Endothelial cell of umbilical vein (primary cell): ENCODE measurements around the gene PDS5B. TPM values are rescaled to one million over a fixed set of nuclear protein-coding genes. Genes with fewer than 3 reads are reported as not detected.

Source experiments
- BruUV-seq: library from RNA; stranded (reverse); fragments of 400-500 nt; replicated peaks from 2 replicates; lab custom pipeline; 2021; lab: Mats Ljungman, UMichigan
- CTCF ChIA-PET: fragments of 300-600, 350-600 bp; sonication (Branson Sonifier 250); formaldehyde crosslinking; loops from one replicate; lab custom pipeline; 2021; ENCODE audit warnings: antibody characterized with exemption, inconsistent platforms; lab: Charles Lee
- POLR2A ChIA-PET: fragments of 300-600, 350-600 bp; sonication (Branson Sonifier 250); formaldehyde crosslinking; loops from one replicate; lab custom pipeline; 2021; ENCODE audit warnings: antibody characterized with exemption, inconsistent platforms; lab: Charles Lee
- DNase-seq: peaks from one replicate; pipeline ENCODE4 v3.0.0-alpha.2; 2011; ENCODE audit warnings: low read depth, low spot score
- FAIRE-seq: peaks from 2 replicates; lab custom pipeline; 2011; peaks lifted over from hg19 to GRCh38; lab: Jason Lieb, UNC
- H2AFZ ChIP-seq: 2 replicates; pipeline ENCODE4 v1.6.0; 2012; ENCODE audit warnings: low read depth, low read length, control low read depth, inconsistent platforms
- H3K27ac ChIP-seq: 2 replicates; pipeline ENCODE4 v1.5.1; 2011; ENCODE audit warnings: low read depth, mild to moderate bottlenecking, control low read depth, low read length, moderate library complexity; ENCODE audit not compliant: insufficient read depth
- H3K27me3 ChIP-seq, 2 experiments: 2 replicates each; pipeline versions ENCODE4 v1.6.0 to v1.6.1; 2011; ENCODE audit warnings: low read length in 2 of 2, mixed read lengths in 1 of 2; ENCODE audit not compliant: control insufficient read depth in 2 of 2, insufficient read depth in 2 of 2
- H3K36me3 ChIP-seq, 2 experiments: 2 replicates in 1 of 2; 3 replicates in 1 of 2; pipeline ENCODE4 v1.5.1; 2011; ENCODE audit warnings: low read length in 2 of 2, mild to moderate bottlenecking in 1 of 2, moderate library complexity in 1 of 2; ENCODE audit not compliant: control insufficient read depth in 2 of 2, insufficient read depth in 2 of 2; ENCODE audit errors: extremely low read depth in 1 of 2
- H3K4me1 ChIP-seq: 3 replicates; pipeline ENCODE4 v1.5.1; 2011; ENCODE audit warnings: mild to moderate bottlenecking, low read length; ENCODE audit not compliant: control insufficient read depth, insufficient read depth; ENCODE audit errors: extremely low read depth
- H3K4me2 ChIP-seq: 2 replicates; pipeline ENCODE4 v1.6.1; 2011; ENCODE audit warnings: low read length, control low read depth, mixed read lengths; ENCODE audit not compliant: insufficient read depth
- H3K4me3 ChIP-seq, 3 experiments: fragments of 200-600 bp in 1 of 3; sonication (generic), shearing (Covaris generic) in 1 of 3; replicated peaks in 1 of 3; 2 replicates each; pipeline ENCODE4 v1.5.1; 2011 to 2016; ENCODE audit warnings: control low read depth in 3 of 3, low read length in 3 of 3, mild to moderate bottlenecking in 2 of 3, inconsistent platforms in 1 of 3, low read depth in 1 of 3, moderate library complexity in 1 of 3; ENCODE audit not compliant: insufficient read depth in 1 of 3
- H3K79me2 ChIP-seq: 2 replicates; pipeline ENCODE4 v1.6.0; 2012; ENCODE audit warnings: low read length, inconsistent platforms; ENCODE audit not compliant: control insufficient read depth, insufficient read depth
- H3K9ac ChIP-seq: replicated peaks from 2 replicates; pipeline ENCODE3; 2011; ENCODE audit warnings: low read length, control low read depth; ENCODE audit not compliant: insufficient read depth; ENCODE audit errors: extremely low read depth
- H3K9me1 ChIP-seq: replicated peaks from 3 replicates; pipeline ENCODE4 v1.6.0; 2011; ENCODE audit warnings: mild to moderate bottlenecking, low read length; ENCODE audit not compliant: control insufficient read depth, insufficient read depth; ENCODE audit errors: extremely low read depth
- H3K9me3 ChIP-seq: replicated peaks from 2 replicates; pipeline ENCODE4 v1.5.1; 2012; ENCODE audit warnings: low read length, inconsistent platforms; ENCODE audit not compliant: control insufficient read depth, insufficient read depth
- H4K20me1 ChIP-seq: replicated peaks from 2 replicates; pipeline ENCODE3; 2011; ENCODE audit warnings: mild to moderate bottlenecking, low read length; ENCODE audit not compliant: control insufficient read depth, insufficient read depth; ENCODE audit errors: extremely low read depth
- EZH2 ChIP-seq: IDR thresholded peaks from 2 replicates; pipeline ENCODE4 v1.6.1; 2012; ENCODE audit warnings: borderline replicate concordance, low read depth, mild to moderate bottlenecking, moderate library complexity, low read length, inconsistent platforms; ENCODE audit not compliant: severe bottlenecking
- FOS ChIP-seq: IDR thresholded peaks from 2 replicates; pipeline ENCODE4 v1.6.1; 2011; ENCODE audit warnings: mild to moderate bottlenecking, low read length, moderate library complexity, borderline replicate concordance; ENCODE audit not compliant: insufficient read depth
- GATA2 ChIP-seq: IDR thresholded peaks from 2 replicates; pipeline ENCODE4 v1.7.0; 2011; ENCODE audit warnings: low read depth, mild to moderate bottlenecking, moderate library complexity, mixed read lengths, low read length; ENCODE audit not compliant: insufficient read length, insufficient read depth
- JUN ChIP-seq: IDR thresholded peaks from 2 replicates; pipeline ENCODE4 v1.6.1; 2011; ENCODE audit warnings: borderline replicate concordance, low read depth; ENCODE audit not compliant: insufficient read length, insufficient read depth
- MYC ChIP-seq: IDR thresholded peaks from one replicate; pipeline ENCODE4 v1.6.1; 2011; ENCODE audit warnings: mild to moderate bottlenecking, low read depth, low read length
- POLR2A ChIP-seq: IDR thresholded peaks from 2 replicates; pipeline ENCODE4 v1.6.1; 2012; ENCODE audit warnings: low read depth, mild to moderate bottlenecking, control low read depth, low read length
- POLR2AphosphoS5 ChIP-seq: IDR thresholded peaks from 2 replicates; pipeline ENCODE4 v1.6.1; 2012; ENCODE audit warnings: low read depth, mild to moderate bottlenecking, control low read depth, low read length, moderate library complexity; ENCODE audit not compliant: insufficient read depth
- dilution Hi-C: fragments of 300-500 bp; cut with MboI; formaldehyde crosslinking; loops from one replicate; pipeline ENCODE4 v1.15.0; 2019; ENCODE audit warnings: low sequenced_read_pairs; ENCODE audit not compliant: extremely low pct_ligation_motif_present
- intact Hi-C: fragments of 100-400 bp; cut with micrococcal nuclease; formaldehyde crosslinking; loops from one replicate; pipeline ENCODE4 v1.10.0; 2022
- polyA plus RNA-seq, 4 experiments: library from polyadenylated mRNA; depleted of rRNA in 3 of 4; stranded (reverse) in 3 of 4; unstranded in 1 of 4; fragments of >200 nt; gene quantifications; 2 replicates each; pipeline versions ENCODE4 v1.2.1 to v1.2.3, GENCODE V29; 2011 to 2012; ENCODE audit warnings: missing spikeins in 1 of 4
- total RNA-seq: library from RNA; stranded (reverse); gene quantifications from 2 replicates; pipeline ENCODE4 v1.2.3, GENCODE V29; 2021
- TF ChIP-seq, protein P1 (sequence below), 2 donors: IDR thresholded peaks; 1 replicate in 1 of 2; 2 replicates in 1 of 2; pipeline ENCODE4 v1.5.1; 2011; ENCODE audit warnings: low read length in 2 of 2, mild to moderate bottlenecking in 2 of 2, moderate library complexity in 2 of 2, control low read depth in 1 of 2, inconsistent platforms in 1 of 2, low read depth in 1 of 2; ENCODE audit not compliant: insufficient read depth in 1 of 2; ENCODE audit errors: extremely low read depth in 1 of 2
- TF ChIP-seq, protein P2 (sequence below): IDR thresholded peaks from 2 replicates; pipeline ENCODE4 v1.6.1; 2011; ENCODE audit not compliant: insufficient read depth, insufficient read length

Gene PDS5B
- total and polyA plus RNA-seq, 2 donors (not counting 3 experiments of a cell fraction or from before 2014, with no cell fraction given), result 3.9 to 40.3 TPM

DNA sequence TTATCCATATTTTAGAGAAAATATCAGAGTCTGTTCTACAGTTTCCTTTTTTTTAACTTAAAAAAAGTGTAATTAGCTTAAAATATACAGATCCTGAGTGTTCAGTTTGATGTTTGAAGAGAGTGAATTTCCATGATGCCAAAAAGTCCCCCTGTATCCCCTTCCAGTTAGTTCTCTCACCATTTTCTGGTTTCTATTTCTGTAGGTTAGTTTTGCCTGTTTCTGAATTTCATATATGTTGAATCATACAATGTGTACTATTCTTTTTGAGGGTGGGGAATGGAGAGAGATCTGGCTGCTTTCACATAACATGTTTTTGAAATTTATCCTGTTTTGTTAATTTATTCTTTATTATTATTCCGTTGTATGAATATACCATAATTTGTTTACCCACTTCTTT is 95.9 kb downstream of the PDS5B start:
- Histone ChIP-seq H3K4me2 (no peak overlapping the region), H2AFZ (no peak overlapping the region), H3K9me3 (no peaks in the 10 kb centered on the region), H3K27me3 (no peaks in the 10 kb centered on the region), H3K9me1 (no peaks in the 10 kb centered on the region), H3K4me3 (no peak overlapping the region), H3K27ac (no peak overlapping the region), H3K4me1 (no peaks in the 10 kb centered on the region), H4K20me1 (no peaks in the 10 kb centered on the region), H3K9ac (no peak overlapping the region), H3K36me3 (peaks cover 0 to 3% of the 10 kb centered on the region in 2 experiments), H3K79me2 (no peaks in the 10 kb centered on the region)
- intact Hi-C loops, result no loop called here
- FAIRE-seq (no peak), DNase-seq (no peak)
- dilution Hi-C loops, result no loop called here
- no TSS peak for BruUV-seq
- POLR2A ChIA-PET, result no interaction called here
- TF ChIP-seq, protein P1, sequence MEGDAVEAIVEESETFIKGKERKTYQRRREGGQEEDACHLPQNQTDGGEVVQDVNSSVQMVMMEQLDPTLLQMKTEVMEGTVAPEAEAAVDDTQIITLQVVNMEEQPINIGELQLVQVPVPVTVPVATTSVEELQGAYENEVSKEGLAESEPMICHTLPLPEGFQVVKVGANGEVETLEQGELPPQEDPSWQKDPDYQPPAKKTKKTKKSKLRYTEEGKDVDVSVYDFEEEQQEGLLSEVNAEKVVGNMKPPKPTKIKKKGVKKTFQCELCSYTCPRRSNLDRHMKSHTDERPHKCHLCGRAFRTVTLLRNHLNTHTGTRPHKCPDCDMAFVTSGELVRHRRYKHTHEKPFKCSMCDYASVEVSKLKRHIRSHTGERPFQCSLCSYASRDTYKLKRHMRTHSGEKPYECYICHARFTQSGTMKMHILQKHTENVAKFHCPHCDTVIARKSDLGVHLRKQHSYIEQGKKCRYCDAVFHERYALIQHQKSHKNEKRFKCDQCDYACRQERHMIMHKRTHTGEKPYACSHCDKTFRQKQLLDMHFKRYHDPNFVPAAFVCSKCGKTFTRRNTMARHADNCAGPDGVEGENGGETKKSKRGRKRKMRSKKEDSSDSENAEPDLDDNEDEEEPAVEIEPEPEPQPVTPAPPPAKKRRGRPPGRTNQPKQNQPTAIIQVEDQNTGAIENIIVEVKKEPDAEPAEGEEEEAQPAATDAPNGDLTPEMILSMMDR (IDR thresholded peaks at IDR 0.05; ENCODE audit: extremely low read depth in 1 of 2, insufficient read depth in 1 of 2, low read depth in 1 of 2, low read length in 2 of 2), result no peak
- TF ChIP-seq FOS, result no peak
- TF ChIP-seq, protein P2, sequence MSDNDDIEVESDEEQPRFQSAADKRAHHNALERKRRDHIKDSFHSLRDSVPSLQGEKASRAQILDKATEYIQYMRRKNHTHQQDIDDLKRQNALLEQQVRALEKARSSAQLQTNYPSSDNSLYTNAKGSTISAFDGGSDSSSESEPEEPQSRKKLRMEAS, result no peak
- no peak for TF ChIP-seq POLR2A
- no peak for TF ChIP-seq EZH2
- no peak for TF ChIP-seq POLR2AphosphoS5
- no peak for TF ChIP-seq GATA2
- TF ChIP-seq MYC, result no peak
- TF ChIP-seq JUN, result no peak
- CTCF ChIA-PET, result interaction anchor here (0.6 to 1.1 kb wide), 2 partner anchors 13 to 45 kb away, joined by 3 to 5 read pairs; no protein-coding TSS in a partner anchor
